ENCODE measurements around the gene SETD6. TPM values are rescaled to one million over a fixed set of nuclear protein-coding genes. Genes with fewer than 3 reads are reported as not detected.

The SETD6 gene
- total and polyA plus RNA-seq, 2 donors from 2014 or later, result 13.7 to 25.0 TPM

- TF ChIP-seq, protein P1, sequence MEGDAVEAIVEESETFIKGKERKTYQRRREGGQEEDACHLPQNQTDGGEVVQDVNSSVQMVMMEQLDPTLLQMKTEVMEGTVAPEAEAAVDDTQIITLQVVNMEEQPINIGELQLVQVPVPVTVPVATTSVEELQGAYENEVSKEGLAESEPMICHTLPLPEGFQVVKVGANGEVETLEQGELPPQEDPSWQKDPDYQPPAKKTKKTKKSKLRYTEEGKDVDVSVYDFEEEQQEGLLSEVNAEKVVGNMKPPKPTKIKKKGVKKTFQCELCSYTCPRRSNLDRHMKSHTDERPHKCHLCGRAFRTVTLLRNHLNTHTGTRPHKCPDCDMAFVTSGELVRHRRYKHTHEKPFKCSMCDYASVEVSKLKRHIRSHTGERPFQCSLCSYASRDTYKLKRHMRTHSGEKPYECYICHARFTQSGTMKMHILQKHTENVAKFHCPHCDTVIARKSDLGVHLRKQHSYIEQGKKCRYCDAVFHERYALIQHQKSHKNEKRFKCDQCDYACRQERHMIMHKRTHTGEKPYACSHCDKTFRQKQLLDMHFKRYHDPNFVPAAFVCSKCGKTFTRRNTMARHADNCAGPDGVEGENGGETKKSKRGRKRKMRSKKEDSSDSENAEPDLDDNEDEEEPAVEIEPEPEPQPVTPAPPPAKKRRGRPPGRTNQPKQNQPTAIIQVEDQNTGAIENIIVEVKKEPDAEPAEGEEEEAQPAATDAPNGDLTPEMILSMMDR (IDR thresholded peaks at IDR 0.05; ENCODE audit: borderline replicate concordance, extremely low read depth, insufficient read depth), result no peak
- Histone ChIP-seq H3K9ac (ENCODE audit: low read length in 3 of 3) (no peak overlapping the region), H3K27ac (ENCODE audit: low read depth in 2 of 2, low read length in 2 of 2) (no peak overlapping the region), H3K36me3 (ENCODE audit: control insufficient read depth in 2 of 3, insufficient read depth in 3 of 3, low read length in 3 of 3) (no peaks in the 10 kb centered on the region), H3K4me1 (ENCODE audit: control insufficient read depth in 2 of 3, insufficient read depth in 2 of 3, low read depth in 1 of 3, low read length in 3 of 3) (peaks cover 0 to 2% (median 0%) of the 10 kb centered on the region in 3 donors), H3K9me3 (ENCODE audit: control insufficient read depth in 2 of 3, insufficient read depth in 1 of 3, low read length in 3 of 3) (no peaks in the 10 kb centered on the region), H3K4me3 (ENCODE audit: low read length in 3 of 3) (no peak overlapping the region), H3K27me3 (ENCODE audit: control insufficient read depth, insufficient read depth, low read length) (peaks cover 23% of the 10 kb centered on the region)
- intact Hi-C loops (cut with DNase I), result no loop called here
- FAIRE-seq, result no peak
- peak in 1 of 5 donors; percentile 13 for DNase-seq
These were observed 47.4 kb upstream of the SETD6 start for GRCh38 chr16:58467905-58468304.

GRCh38 chr16:58471209-58471975 lies 43.9 kb upstream of the SETD6 start:
- intact Hi-C loops (cut with DNase I), result no loop called here
- Histone ChIP-seq H3K27me3 (ENCODE audit: control insufficient read depth, insufficient read depth, low read length) (peaks cover 5% of the 10 kb centered on the region), H3K36me3 (ENCODE audit: control insufficient read depth in 2 of 3, insufficient read depth in 3 of 3, low read length in 3 of 3) (no peaks in the 10 kb centered on the region), H3K9me3 (ENCODE audit: control insufficient read depth in 2 of 3, insufficient read depth in 1 of 3, low read length in 3 of 3) (no peaks in the 10 kb centered on the region), H3K27ac (ENCODE audit: low read depth in 2 of 2, low read length in 2 of 2) (no peak overlapping the region), H3K4me1 (ENCODE audit: control insufficient read depth in 2 of 3, insufficient read depth in 2 of 3, low read depth in 1 of 3, low read length in 3 of 3) (no peaks in the 10 kb centered on the region), H3K4me3 (ENCODE audit: low read length in 3 of 3) (no peak overlapping the region), H3K9ac (ENCODE audit: low read length in 3 of 3) (no peak overlapping the region)
- TF ChIP-seq, protein P1 (IDR thresholded peaks at IDR 0.05; ENCODE audit: borderline replicate concordance, extremely low read depth, insufficient read depth), result no peak
- DNase-seq (peak in 1 of 5 donors; percentile 33), FAIRE-seq (no peak)

GRCh38 chr16:58472266-58472665 lies 43.1 kb upstream of the SETD6 start:
- Histone ChIP-seq H3K27me3 (ENCODE audit: control insufficient read depth, insufficient read depth, low read length) (no peaks in the 10 kb centered on the region), H3K9ac (ENCODE audit: low read length in 3 of 3) (no peak overlapping the region), H3K36me3 (ENCODE audit: control insufficient read depth in 2 of 3, insufficient read depth in 3 of 3, low read length in 3 of 3) (no peaks in the 10 kb centered on the region), H3K4me3 (ENCODE audit: low read length in 3 of 3) (no peak overlapping the region), H3K4me1 (ENCODE audit: control insufficient read depth in 2 of 3, insufficient read depth in 2 of 3, low read depth in 1 of 3, low read length in 3 of 3) (no peaks in the 10 kb centered on the region), H3K27ac (ENCODE audit: low read depth in 2 of 2, low read length in 2 of 2) (no peak overlapping the region), H3K9me3 (ENCODE audit: control insufficient read depth in 2 of 3, insufficient read depth in 1 of 3, low read length in 3 of 3) (no peaks in the 10 kb centered on the region)
- TF ChIP-seq, protein P1 (IDR thresholded peaks at IDR 0.05; ENCODE audit: borderline replicate concordance, extremely low read depth, insufficient read depth), result no peak
- no peak for FAIRE-seq
- intact Hi-C loops (cut with DNase I), result no loop called here
- DNase-seq, result peak in 1 of 5 donors; percentile 51
